GM04503 (cell line): ENCODE measurements around the gene FIGNL2.

ENCODE experiments used
- DNase-seq: peaks from one replicate; pipeline ENCODE4 v3.0.0-alpha.2; 2012; ENCODE audit warnings: low read depth

The FIGNL2 gene

DNA sequence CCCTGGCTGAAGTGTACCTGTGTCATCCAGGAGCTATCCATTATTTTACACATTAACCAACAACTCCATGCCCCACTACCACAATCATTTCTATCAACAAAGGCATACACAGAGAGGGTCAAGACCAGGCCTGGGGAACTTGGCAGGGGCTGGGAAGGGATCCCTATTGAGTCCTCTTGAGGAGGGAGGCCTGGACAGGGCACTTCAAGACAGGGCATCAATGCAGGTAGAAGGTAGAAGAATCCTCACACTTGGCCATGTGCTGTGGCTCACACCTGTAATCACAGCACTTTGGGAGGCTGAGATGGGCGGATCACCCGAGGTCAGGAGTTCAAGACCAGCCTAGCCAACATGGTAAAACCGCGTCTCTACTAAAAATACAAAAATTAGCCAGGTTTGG is 26.0 kb upstream of the FIGNL2 start:
- no peak for DNase-seq

DNA sequence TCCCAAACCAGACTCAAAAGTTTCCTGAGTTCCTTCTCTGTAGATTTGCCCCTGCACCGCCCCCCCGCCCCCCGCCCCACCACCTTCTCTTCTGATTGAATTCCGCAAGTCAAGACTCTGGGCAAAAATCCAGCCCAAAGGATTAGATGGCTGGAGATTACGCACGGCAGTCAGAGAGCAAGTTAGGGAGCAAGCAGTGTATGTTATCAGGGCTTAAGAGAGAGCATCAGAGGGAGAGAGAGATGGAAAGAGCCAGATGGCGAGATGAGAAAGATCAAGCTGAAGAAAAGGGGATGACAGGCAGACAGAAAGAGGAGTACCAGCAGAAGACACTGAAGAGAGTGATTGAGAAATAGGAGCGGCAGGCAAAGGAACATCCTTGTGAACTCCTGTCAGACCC is 25.5 kb upstream of the FIGNL2 start:
- no peak for DNase-seq

DNA sequence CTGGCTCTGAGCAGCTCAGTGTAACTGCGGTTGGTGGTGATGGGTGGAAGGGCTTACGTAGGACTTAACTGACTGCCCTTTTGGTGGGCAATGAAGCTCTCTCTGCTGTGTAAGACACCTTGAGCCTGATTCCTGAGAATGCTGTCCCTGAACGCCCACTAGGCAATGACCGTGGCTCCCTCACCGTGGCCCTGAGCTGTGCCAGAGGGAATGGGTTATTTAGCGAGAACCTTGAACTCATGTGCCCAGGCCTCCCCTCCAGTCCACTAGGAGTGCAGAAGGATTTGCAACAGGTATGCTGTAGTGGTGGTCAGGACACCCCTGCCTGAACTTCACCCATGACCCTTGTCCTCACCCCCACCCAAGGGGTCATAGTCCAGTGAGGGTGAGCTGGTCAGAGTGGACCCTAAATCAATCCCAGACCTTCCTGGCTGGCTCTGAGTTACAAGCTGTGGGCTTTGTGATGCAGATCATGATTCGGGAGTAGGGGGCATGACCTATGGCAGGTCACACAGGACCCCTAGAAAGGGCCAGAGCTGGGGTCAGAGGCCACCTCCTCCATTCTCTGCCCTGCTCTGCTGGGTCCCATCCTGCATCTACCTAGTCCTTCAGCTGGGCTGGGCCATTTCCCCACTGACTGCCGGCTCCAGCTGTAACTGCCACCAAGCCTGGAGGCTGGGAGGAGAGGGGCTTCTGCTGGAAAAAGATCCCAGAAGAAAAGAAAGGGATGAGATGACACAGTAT is 24.9 kb upstream of the FIGNL2 start:
- no peak for DNase-seq

- DNase-seq: no peak
These were observed 24.1 kb upstream of the FIGNL2 start for GRCh38 chr12:51872689-51872981.

DNA sequence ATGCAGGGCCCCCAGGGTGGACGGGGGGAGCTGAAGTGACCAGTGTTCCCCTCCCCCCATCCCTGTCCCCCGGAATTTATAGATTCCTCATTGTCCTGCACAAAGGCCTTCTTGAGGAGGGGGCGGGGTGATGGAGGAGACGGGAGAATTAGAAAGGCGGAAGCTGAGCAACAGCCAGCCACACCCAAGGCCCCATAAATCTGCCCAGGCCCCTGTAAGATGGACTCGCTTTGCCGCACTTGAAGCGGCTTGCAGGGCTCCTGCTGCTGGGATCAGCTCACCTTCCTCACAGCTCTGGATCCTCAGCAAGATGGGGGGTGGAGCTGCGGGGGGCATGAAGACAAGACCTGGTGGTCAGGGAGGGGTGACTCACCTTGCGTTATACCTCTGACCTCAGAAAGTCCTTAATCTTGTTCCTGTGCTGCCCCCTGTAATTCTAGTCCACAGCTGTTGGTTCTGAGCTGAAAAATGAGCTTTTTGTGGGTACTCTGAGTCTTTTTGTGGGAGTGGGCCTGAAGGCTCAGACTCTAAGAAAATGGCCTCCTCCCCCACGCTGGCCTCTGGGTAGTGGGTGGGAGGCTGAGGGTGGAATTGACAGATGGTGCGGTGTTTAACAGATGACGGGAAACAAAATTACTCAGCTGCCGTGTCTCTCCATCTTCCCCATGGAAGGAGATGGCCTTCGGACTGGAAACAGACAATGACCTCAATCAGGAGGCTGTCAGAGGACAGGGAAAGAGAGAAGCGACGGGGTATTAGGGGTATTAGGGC is 23.6 kb upstream of the FIGNL2 start:
- DNase-seq: no peak

DNA sequence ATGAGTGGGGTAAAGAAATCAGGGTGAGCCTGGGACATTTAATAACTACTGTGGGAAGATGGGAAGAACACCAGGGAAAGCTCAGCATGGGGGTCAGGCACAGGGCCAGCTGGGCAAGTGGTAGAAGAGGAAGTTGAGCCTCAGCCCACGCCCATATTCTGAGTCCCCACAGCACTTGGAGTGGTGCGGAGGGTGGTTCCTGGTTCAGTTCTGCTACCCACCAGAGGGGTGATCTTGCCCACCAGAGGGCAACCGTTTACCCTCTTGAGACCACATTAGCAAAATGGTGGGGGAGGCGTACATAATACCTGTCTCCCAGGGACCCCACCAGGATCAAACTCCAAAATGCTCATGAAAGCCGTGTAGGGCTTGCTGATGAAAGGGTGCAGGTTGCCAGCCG is 22.6 kb upstream of the FIGNL2 start:
- no peak for DNase-seq

GRCh38 chr12:51870504-51870903 is 22.0 kb upstream of the FIGNL2 start:
- DNase-seq: no peak

GRCh38 chr12:51869931-51870330 is 21.4 kb upstream of the FIGNL2 start:
- DNase-seq: no peak

GRCh38 chr12:51869496-51869865 is 21.0 kb upstream of the FIGNL2 start:
- DNase-seq: no peak

DNA sequence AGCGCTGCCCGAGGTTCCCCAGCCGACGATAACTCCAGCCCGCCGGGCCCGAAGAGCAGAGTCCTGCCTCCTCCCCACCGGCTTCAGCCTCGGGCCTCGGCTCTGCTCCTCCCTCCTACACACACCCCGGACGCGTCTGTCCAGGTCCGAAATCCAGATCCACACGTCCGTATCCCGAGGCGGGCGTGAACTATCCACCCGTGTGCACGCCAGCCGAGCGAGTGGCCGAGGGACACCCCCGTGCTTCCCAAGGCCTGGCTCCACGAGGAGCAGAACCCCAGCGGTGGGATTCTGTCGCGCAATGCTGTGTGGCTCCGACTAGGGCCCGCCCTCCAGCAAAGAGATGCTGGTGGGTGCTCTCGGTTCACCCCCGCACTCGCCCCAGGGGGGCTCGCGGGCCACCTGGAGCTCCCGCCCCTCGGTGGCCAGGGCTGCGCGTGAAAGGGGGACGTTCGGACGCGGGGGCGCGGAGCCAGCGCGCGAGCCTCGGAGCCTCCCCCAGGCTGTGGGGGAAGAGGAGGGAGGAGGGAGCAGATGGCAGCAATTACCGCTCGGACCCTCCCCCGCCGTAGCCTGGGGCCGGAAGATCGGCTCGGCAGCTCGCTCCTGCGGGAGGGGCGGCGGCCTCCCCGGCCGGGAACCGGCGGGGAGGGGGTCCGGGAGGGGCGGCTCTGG is 20.4 kb upstream of the FIGNL2 start:
- no peak for DNase-seq

GRCh38 chr12:51867796-51868428 is 19.4 kb upstream of the FIGNL2 start:
- DNase-seq: no peak

GRCh38 chr12:51867371-51867770 is 18.9 kb upstream of the FIGNL2 start:
- no peak for DNase-seq

GRCh38 chr12:51866762-51867161 is 18.2 kb upstream of the FIGNL2 start:
- no peak for DNase-seq

DNA sequence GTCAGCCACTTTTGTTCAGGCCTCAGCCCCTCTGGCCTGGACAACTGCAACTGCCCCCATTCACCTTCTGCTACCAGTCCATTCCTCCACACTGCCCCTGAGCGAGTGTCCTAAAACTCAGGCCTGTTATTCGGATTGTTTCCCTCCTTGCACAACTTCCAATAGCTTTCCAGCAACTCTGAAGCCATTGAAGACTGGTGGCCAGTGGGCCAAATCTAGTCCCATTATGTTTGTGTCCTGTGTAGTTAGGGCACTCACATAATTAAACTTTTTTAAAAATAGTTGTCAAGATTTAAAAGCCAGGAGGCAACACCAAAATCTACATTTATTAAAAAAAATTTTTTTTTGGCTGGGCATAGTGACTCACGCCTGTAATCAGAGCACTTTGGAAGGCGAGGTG is 17.8 kb upstream of the FIGNL2 start:
- no peak for DNase-seq

GRCh38 chr12:51865757-51866270 is 17.3 kb upstream of the FIGNL2 start:
- DNase-seq: no peak

DNA sequence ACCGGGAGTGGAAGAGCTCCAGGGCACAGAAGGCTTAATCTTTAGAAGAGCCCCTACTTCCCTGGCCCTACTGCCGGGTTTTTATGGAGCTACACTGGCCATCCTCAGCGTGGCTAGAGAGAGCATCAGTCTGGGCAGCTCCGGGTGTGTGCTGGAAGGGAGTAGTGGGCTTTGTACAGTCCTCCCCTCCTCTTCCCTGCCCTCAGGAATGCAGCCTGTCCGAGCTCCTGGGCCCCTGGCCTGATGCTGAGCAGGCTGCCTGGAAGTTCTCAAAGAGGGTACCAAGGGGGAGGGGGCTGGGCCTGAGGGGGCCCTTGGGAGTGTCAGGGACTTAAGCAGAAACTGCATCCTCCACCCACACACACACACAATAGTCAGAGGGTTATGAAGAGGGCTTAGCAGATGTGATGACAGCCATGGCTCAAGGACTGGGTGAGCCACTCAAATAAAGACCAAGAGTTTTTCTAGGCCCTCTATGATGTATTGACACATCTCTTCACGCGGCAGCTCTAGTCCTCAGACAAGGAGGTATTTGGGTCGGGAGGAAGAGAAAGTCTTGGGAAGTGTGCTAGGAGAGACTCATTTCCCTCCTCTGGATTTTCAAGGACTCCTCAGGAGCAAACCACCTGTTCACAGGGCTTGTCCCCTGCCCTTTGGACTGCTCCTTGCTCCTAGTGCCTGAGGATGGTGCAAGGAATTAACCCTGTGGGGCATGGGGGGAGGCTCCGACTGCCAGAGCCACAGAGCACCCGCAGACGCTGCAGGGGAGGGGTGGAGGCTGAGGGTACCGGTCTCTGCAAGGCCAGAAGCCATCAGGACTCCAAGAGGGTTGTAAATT is 16.5 kb upstream of the FIGNL2 start:
- no peak for DNase-seq

DNA sequence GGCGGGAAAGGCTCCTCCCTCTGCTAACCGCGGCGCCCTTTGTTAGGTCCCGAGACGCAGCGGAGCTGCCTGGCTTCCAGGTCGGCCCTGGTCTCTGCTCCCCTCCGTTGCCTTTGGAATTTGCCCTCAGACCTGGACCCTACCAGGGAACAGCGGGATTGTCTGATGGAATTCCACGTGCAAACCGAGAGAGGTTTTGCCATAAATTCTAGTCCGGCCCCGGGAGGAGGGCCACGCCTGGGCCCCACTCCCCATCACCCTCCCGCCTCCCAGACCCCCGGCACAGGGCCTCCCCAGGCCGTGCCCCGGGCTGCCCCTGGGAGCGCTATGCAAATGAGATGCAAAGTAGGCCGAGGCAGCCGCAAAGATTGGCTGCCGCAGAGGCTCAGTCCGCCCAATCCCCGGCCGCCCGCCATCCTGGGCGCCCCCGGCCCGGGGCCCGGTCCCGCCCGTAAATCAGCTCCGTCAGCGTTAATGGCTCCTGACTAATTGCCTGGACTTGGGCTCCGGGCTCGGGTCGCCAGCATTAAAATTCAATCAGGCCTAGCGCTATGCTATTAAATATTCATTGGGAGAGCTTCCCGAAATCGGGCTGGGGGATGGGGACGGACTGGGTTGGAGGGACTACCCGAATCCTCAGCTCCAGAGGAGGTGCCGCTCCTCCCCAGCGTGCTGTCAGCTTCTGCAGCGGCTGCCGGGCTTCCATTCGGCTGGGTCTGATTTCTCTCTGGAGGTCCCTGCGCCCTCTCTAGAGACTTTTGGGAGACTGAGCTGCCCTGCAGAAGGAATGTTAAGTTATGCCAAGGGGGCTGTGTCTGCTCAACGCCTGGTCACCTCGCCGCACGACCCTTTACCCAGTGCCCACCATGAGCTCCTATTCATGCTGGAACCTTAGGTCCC is 15.7 kb upstream of the FIGNL2 start:
- no peak for DNase-seq

DNA sequence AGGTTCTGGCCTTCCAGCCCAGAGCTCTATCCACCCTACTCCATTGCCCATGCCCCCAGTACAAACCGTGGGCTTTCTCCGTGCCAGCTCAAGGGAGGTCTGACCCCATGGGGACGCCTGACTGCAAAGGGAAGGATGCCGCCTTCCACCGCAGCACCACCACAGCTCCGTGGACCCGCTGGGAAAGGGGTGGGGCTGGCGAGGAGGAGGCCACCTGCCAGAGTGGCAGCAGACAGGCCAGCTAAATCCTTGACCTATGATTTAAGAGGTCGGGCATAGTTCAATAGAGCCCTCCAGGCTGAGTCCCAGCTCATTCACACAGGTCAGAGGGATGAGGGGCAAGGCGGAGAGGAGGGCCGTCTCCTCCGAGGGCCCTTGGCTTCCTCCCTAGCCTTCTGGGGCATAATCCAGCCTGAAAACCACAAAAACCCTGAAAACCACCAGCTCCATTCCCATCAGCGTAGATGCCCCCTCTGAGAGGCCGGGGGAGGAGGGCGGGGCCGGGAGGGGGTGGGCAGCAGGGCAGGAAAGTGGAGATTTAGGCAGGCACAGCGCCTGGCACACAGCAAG is 14.9 kb upstream of the FIGNL2 start:
- DNase-seq: no peak

GRCh38 chr12:51862947-51863346 is 14.4 kb upstream of the FIGNL2 start:
- no peak for DNase-seq

GRCh38 chr12:51860986-51861385 is 12.5 kb upstream of the FIGNL2 start:
- DNase-seq: no peak
